K562 treated with DMSO at 1 percent for 24 hours (cell line): ENCODE results near the gene DEFB114. TPM values are rescaled to one million over a fixed set of nuclear protein-coding genes. Genes with fewer than 3 reads are reported as not detected.

Source experiments
- total RNA-seq: library from RNA; unstranded; fragments of 300-600 nt; gene quantifications from 2 replicates; pipeline ENCODE4 v1.2.3, GENCODE V29; 2022; ENCODE audit warnings: low read depth; ENCODE audit not compliant: insufficient read depth

Gene DEFB114
- not detected in 2 replicates for total RNA-seq

GRCh38 chr6:49964064-49964463 lies at the start of gene DEFB114:
DEFB114 (minus strand) TSS chr6:49964164; CDS start chr6:49964105, 59 bp downstream.

DNA sequence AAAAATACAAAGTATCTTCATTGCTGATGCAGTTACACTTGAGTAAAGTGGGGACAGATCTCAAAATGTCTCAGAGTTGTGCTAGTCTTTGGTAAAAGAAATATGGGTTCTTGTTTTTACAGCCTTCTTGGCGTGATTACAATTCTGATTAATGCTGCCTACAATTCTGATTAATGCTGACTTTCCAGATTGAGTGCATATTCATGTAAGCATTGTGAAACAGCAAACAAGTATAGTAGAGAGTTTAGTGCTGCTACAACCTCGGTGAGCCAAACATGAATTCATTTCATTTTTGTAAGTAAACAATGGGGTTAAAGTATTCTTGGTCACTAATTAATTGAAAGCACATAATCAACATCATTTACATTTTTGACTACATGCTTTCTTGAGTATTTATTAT lies 5.6 kb upstream of the DEFB114 start, which contains the start of gene DEFB113:
Gene DEFB113, minus strand, starts transcription at position 21 of the 400 bp plus-strand sequence. Its CDS starts 0 bp downstream, at position 21.

Other genes starting within 250 kb of the DEFB114 start
- gene CRISP3, start 219.8 kb downstream of the DEFB114 start, total RNA-seq = 0.39 and 1.7 TPM in 2 replicates
- not detected in 2 replicates for gene PGK2, start 176.9 kb downstream of the DEFB114 start, total RNA-seq
- gene CRISP1, start 97.6 kb downstream of the DEFB114 start, total RNA-seq = not detected in 2 replicates
- not detected in 2 replicates for gene DEFB113, start 5.5 kb upstream of the DEFB114 start, total RNA-seq
- gene DEFB110, start 57.8 kb upstream of the DEFB114 start, total RNA-seq = not detected in 2 replicates
- not detected in 2 replicates for gene DEFB112, start 85.8 kb upstream of the DEFB114 start, total RNA-seq